ENCODE measurements around the gene MYEF2. TPM values are rescaled to one million over a fixed set of nuclear protein-coding genes. Genes with fewer than 3 reads are reported as not detected.

The MYEF2 gene
- total RNA-seq, result 19.7 and 23.1 TPM in 2 replicates

GRCh38 chr15:48177766-48178647 lies at the start of gene MYEF2:
Gene MYEF2, minus strand, starts transcription at chr15:48178295. Its CDS starts 58 bp downstream, at chr15:48178237.
- no peaks in the 10 kb centered on the region for H3K9me3 Mint-ChIP-seq
- DNase-seq, result peak; percentile 55
- peaks cover 18% of the 10 kb centered on the region for H3K4me1 Mint-ChIP-seq
- CTCF ChIA-PET, result no interaction called here
- ATAC-seq (ENCODE audit: low read depth), result peak; percentile 84
- intact Hi-C loops (cut with micrococcal nuclease), result loop anchor here (2.0 to 10.0 kb wide), 5 partner anchors 13 to 1447 kb away; partner anchors contain the start of genes DTWD1, DUT, EID1 and FAM227B
- H3K36me3 Mint-ChIP-seq (ENCODE audit: low read depth), result peaks cover 3% of the 10 kb centered on the region
- H3K4me3 Mint-ChIP-seq, result peak within 1 kb of the TSS; percentile 94
- POLR2A ChIA-PET, result interaction anchor here (1.0 to 1.5 kb wide), 2 partner anchors 153 to 633 kb away, joined by 3 read pairs; partner anchors contain the start of genes CEP152 and DUT
- H3K27ac Mint-ChIP-seq, result peak within 1 kb of the TSS; percentile 90
- H3K27me3 Mint-ChIP-seq, result peaks cover 13% of the 10 kb centered on the region
- TF ChIP-seq CTCF (IDR thresholded peaks at IDR 0.05), result no peak

GRCh38 chr15:48225771-48226170 lies 47.7 kb upstream of the MYEF2 start:
- Mint-ChIP-seq H3K27me3 (no peaks in the 10 kb centered on the region), H3K27ac (no peak overlapping the region), H3K4me3 (no peak overlapping the region), H3K36me3 (ENCODE audit: low read depth) (no peaks in the 10 kb centered on the region), H3K9me3 (no peaks in the 10 kb centered on the region), H3K4me1 (no peaks in the 10 kb centered on the region)
- ChIA-PET CTCF (no interaction called here), POLR2A (no interaction called here)
- DNase-seq (no peak), ATAC-seq (ENCODE audit: low read depth) (no peak)
- no peak for TF ChIP-seq CTCF (IDR thresholded peaks at IDR 0.05)
- intact Hi-C loops (cut with micrococcal nuclease), result no loop called here

- intact Hi-C loops (cut with micrococcal nuclease), result no loop called here
- Mint-ChIP-seq H3K27ac (no peak overlapping the region), H3K27me3 (peaks cover 5% of the 10 kb centered on the region), H3K9me3 (no peaks in the 10 kb centered on the region), H3K36me3 (ENCODE audit: low read depth) (no peaks in the 10 kb centered on the region), H3K4me1 (no peaks in the 10 kb centered on the region), H3K4me3 (no peak overlapping the region)
- TF ChIP-seq CTCF (IDR thresholded peaks at IDR 0.05), result no peak
- ChIA-PET CTCF (no interaction called here), POLR2A (no interaction called here)
- no peak for ATAC-seq (ENCODE audit: low read depth)
- DNase-seq, result no peak
These were observed 44.5 kb upstream of the MYEF2 start for GRCh38 chr15:48222627-48223026.

- intact Hi-C loops (cut with micrococcal nuclease), result no loop called here
- TF ChIP-seq CTCF (IDR thresholded peaks at IDR 0.05), result no peak
- Mint-ChIP-seq H3K27ac (no peak overlapping the region), H3K9me3 (no peaks in the 10 kb centered on the region), H3K36me3 (ENCODE audit: low read depth) (no peaks in the 10 kb centered on the region), H3K27me3 (peaks cover 5% of the 10 kb centered on the region), H3K4me3 (no peak overlapping the region), H3K4me1 (no peaks in the 10 kb centered on the region)
- no peak for ATAC-seq (ENCODE audit: low read depth)
- no peak for DNase-seq
- CTCF ChIA-PET, result no interaction called here
- POLR2A ChIA-PET, result no interaction called here
These were observed 43.8 kb upstream of the MYEF2 start for GRCh38 chr15:48221885-48222284.

- H3K4me3 Mint-ChIP-seq, result no peak overlapping the region
- intact Hi-C loops (cut with micrococcal nuclease), result no loop called here
- ChIA-PET CTCF (no interaction called here), POLR2A (no interaction called here)
- no peak for DNase-seq
- no peak for ATAC-seq (ENCODE audit: low read depth)
- H3K4me1 Mint-ChIP-seq, result no peaks in the 10 kb centered on the region
- peaks cover 5% of the 10 kb centered on the region for H3K27me3 Mint-ChIP-seq
- H3K9me3 Mint-ChIP-seq, result no peaks in the 10 kb centered on the region
- no peaks in the 10 kb centered on the region for H3K36me3 Mint-ChIP-seq (ENCODE audit: low read depth)
- no peak overlapping the region for H3K27ac Mint-ChIP-seq
- TF ChIP-seq CTCF (IDR thresholded peaks at IDR 0.05), result no peak
These were observed 43.2 kb upstream of the MYEF2 start for GRCh38 chr15:48221261-48221660.

Data from activated B cell treated with CpG ODN at 0.5 μM for 24 hours (primary cell).